ENCODE results near the gene UQCRH. TPM values are rescaled to one million over a fixed set of nuclear protein-coding genes. Genes with fewer than 3 reads are reported as not detected.

UQCRH gene
- total and polyA plus RNA-seq, 2 of the 13 experiments (the other 11 are each of a cell fraction or from before 2014, with no cell fraction given), result 548 to 556 TPM

DNA sequence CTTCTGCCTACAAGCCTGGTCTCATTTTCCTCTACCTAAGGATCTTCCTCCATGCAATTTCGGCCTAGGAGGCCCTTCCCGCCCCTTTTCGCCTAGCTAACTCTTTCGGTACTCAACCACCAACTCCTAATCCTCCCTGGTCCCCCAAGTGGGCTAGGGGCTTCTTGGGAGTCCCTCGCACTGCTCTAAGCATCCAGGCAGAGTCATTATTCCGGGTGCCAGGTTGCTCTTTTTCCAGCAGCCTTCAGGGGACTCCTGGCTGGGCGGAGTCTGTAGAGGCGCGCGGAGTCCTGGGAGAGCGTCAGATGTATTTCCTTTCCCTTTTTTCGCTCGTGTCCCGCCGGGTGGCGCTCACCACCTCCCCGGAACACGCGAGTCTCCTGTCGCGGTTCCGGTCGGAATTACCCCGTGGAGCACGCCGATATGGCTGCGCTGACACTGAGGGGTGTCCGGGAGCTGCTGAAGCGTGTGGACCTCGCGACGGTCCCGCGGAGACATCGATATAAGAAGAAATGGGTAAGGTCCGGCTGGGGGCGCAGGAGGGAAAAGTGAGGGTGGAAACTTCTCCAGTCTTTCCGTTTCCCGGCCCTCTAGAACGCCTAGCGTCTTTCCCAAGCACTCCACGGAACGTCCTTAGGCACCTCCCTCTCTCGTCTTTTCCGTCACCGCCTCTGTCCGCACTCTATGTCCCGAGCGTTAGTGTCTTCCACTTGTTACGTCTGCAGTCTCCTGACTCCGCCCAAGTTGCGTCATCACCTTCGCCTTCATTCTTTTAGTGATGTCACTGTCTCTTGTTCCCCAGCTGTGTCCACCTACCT is 37.1 kb downstream of the UQCRH start, which contains the start of gene NSUN4 (continued):
- TF ChIP-seq, protein P1, sequence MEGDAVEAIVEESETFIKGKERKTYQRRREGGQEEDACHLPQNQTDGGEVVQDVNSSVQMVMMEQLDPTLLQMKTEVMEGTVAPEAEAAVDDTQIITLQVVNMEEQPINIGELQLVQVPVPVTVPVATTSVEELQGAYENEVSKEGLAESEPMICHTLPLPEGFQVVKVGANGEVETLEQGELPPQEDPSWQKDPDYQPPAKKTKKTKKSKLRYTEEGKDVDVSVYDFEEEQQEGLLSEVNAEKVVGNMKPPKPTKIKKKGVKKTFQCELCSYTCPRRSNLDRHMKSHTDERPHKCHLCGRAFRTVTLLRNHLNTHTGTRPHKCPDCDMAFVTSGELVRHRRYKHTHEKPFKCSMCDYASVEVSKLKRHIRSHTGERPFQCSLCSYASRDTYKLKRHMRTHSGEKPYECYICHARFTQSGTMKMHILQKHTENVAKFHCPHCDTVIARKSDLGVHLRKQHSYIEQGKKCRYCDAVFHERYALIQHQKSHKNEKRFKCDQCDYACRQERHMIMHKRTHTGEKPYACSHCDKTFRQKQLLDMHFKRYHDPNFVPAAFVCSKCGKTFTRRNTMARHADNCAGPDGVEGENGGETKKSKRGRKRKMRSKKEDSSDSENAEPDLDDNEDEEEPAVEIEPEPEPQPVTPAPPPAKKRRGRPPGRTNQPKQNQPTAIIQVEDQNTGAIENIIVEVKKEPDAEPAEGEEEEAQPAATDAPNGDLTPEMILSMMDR (CRISPR knock-in tag; IDR thresholded peaks at IDR 0.05), result peak; percentile 93
- TF ChIP-seq ZNF629 (CRISPR knock-in tag; conservative IDR thresholded peaks at IDR 0.05) (peak; percentile 34; the same call in 1 of the 2 replicates), ZNF709 (CRISPR knock-in tag; IDR thresholded peaks at IDR 0.05) (0 out of 2 replicates have a peak, but pooled peaks have one; percentile 75), SNAI1 (CRISPR knock-in tag; IDR thresholded peaks at IDR 0.05; ENCODE audit: borderline replicate concordance) (no peak), ZNF256 (CRISPR knock-in tag; conservative IDR thresholded peaks at IDR 0.05) (peak; percentile 75; the same call in 1 of the 2 replicates), HNF4G (IDR thresholded peaks at IDR 0.05; ENCODE audit: borderline replicate concordance, low read depth, low read length) (peak; percentile 20; the same call in 1 of the 2 replicates), HNF4G (CRISPR knock-in tag; IDR thresholded peaks at IDR 0.05; ENCODE audit: borderline replicate concordance, low read depth) (no peak; the same call in 1 of the 2 replicates), RAD21 (CRISPR knock-in tag; IDR thresholded peaks at IDR 0.05) (no peak), ZNF570 (CRISPR knock-in tag; IDR thresholded peaks at IDR 0.05; ENCODE audit: borderline replicate concordance) (no peak), ZNF383 (CRISPR knock-in tag; IDR thresholded peaks at IDR 0.05; ENCODE audit: borderline replicate concordance) (no peak)
- TF ChIP-seq, protein P2, sequence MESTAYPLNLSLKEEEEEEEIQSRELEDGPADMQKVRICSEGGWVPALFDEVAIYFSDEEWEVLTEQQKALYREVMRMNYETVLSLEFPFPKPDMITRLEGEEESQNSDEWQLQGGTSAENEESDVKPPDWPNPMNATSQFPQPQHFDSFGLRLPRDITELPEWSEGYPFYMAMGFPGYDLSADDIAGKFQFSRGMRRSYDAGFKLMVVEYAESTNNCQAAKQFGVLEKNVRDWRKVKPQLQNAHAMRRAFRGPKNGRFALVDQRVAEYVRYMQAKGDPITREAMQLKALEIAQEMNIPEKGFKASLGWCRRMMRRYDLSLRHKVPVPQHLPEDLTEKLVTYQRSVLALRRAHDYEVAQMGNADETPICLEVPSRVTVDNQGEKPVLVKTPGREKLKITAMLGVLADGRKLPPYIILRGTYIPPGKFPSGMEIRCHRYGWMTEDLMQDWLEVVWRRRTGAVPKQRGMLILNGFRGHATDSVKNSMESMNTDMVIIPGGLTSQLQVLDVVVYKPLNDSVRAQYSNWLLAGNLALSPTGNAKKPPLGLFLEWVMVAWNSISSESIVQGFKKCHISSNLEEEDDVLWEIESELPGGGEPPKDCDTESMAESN (CRISPR knock-in tag; conservative IDR thresholded peaks at IDR 0.05), result peak; percentile 60
- TF ChIP-seq, protein P3, sequence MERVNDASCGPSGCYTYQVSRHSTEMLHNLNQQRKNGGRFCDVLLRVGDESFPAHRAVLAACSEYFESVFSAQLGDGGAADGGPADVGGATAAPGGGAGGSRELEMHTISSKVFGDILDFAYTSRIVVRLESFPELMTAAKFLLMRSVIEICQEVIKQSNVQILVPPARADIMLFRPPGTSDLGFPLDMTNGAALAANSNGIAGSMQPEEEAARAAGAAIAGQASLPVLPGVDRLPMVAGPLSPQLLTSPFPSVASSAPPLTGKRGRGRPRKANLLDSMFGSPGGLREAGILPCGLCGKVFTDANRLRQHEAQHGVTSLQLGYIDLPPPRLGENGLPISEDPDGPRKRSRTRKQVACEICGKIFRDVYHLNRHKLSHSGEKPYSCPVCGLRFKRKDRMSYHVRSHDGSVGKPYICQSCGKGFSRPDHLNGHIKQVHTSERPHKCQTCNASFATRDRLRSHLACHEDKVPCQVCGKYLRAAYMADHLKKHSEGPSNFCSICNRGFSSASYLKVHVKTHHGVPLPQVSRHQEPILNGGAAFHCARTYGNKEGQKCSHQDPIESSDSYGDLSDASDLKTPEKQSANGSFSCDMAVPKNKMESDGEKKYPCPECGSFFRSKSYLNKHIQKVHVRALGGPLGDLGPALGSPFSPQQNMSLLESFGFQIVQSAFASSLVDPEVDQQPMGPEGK (CRISPR knock-in tag; IDR thresholded peaks at IDR 0.05), result peak; percentile 42; the same call in 1 of the 2 replicates
- TF ChIP-seq, protein P4, sequence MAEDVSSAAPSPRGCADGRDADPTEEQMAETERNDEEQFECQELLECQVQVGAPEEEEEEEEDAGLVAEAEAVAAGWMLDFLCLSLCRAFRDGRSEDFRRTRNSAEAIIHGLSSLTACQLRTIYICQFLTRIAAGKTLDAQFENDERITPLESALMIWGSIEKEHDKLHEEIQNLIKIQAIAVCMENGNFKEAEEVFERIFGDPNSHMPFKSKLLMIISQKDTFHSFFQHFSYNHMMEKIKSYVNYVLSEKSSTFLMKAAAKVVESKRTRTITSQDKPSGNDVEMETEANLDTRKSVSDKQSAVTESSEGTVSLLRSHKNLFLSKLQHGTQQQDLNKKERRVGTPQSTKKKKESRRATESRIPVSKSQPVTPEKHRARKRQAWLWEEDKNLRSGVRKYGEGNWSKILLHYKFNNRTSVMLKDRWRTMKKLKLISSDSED (CRISPR knock-in tag; IDR thresholded peaks at IDR 0.05), result no peak
- TF ChIP-seq, protein P5, sequence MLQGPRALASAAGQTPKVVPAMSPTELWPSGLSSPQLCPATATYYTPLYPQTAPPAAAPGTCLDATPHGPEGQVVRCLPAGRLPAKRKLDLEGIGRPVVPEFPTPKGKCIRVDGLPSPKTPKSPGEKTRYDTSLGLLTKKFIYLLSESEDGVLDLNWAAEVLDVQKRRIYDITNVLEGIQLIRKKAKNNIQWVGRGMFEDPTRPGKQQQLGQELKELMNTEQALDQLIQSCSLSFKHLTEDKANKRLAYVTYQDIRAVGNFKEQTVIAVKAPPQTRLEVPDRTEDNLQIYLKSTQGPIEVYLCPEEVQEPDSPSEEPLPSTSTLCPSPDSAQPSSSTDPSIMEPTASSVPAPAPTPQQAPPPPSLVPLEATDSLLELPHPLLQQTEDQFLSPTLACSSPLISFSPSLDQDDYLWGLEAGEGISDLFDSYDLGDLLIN (CRISPR knock-in tag; IDR thresholded peaks at IDR 0.05; ENCODE audit: borderline replicate concordance), result no peak
- TF ChIP-seq, protein P6, sequence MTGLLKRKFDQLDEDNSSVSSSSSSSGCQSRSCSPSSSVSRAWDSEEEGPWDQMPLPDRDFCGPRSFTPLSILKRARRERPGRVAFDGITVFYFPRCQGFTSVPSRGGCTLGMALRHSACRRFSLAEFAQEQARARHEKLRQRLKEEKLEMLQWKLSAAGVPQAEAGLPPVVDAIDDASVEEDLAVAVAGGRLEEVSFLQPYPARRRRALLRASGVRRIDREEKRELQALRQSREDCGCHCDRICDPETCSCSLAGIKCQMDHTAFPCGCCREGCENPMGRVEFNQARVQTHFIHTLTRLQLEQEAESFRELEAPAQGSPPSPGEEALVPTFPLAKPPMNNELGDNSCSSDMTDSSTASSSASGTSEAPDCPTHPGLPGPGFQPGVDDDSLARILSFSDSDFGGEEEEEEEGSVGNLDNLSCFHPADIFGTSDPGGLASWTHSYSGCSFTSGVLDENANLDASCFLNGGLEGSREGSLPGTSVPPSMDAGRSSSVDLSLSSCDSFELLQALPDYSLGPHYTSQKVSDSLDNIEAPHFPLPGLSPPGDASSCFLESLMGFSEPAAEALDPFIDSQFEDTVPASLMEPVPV (CRISPR knock-in tag; IDR thresholded peaks at IDR 0.05), result no peak

Data from HepG2 (cell line).